Pericardium fibroblast (primary cell): ENCODE measurements around the gene RGS7BP. TPM values are rescaled to one million over a fixed set of nuclear protein-coding genes. Genes with fewer than 3 reads are reported as not detected.

Experiments used
- total RNA-seq: library from RNA; depleted of rRNA; stranded (reverse); fragments of >200 nt; gene quantifications from 2 replicates; pipeline ENCODE4 v1.2.3, GENCODE V29; 2015

Gene RGS7BP
- 0.17 and 0.35 TPM in 2 replicates for total RNA-seq

DNA sequence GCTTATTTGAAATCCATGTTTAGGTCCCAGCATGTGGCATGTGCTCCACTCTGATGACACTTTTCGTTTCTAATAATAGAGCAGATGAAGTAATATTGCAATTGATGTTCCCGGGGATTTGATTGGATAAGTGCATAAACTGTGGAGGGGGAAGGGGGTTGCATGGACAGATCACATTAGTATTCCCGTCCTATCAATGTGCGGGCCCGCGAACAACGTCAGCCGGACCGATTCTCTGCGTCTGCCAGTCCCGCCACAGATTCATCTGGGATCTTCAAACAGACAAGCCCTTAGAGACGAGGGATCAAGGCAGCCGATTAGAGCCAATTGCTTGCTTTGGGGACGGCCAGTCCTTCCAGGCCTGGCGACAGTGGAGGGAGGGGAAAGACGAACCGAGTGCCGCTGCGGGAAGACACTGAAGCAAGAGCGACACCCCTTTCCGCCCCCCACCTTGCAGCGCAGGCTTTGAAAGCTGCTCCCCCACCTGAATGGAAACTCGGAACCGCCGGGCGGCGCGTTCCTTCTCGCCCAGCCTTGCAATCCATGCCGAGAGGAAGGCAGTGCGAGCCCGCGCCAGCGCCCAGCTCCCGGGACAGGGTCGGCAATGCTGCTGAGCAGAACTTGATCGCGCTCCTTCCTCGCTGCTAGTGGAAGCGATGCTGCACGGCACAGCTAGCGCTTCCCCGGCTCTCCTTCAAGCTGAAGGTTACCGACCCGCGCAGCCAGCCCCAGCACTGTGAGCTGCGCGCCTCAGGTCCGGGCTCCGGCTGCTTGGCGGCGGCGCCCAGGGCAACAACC lies at the start of gene RGS7BP:
TSS of gene RGS7BP (plus strand) at position 247 of the 798 bp plus-strand sequence. CDS start 610 bp downstream, outside the sequence.

Other genes with a start within 250 kb of the RGS7BP start
- not detected in 2 replicates for gene SHISAL2B, start 184.5 kb downstream of the RGS7BP start, total RNA-seq